Measurements from ENCODE around the gene XIRP1. TPM values are rescaled to one million over a fixed set of nuclear protein-coding genes. Genes with fewer than 3 reads are reported as not detected.
"Not testable (repeated sequence)": the region's sequence is repeated elsewhere in the genome, so short reads cannot be mapped to it uniquely, and the experiment has no call there.

XIRP1 gene, protein sequence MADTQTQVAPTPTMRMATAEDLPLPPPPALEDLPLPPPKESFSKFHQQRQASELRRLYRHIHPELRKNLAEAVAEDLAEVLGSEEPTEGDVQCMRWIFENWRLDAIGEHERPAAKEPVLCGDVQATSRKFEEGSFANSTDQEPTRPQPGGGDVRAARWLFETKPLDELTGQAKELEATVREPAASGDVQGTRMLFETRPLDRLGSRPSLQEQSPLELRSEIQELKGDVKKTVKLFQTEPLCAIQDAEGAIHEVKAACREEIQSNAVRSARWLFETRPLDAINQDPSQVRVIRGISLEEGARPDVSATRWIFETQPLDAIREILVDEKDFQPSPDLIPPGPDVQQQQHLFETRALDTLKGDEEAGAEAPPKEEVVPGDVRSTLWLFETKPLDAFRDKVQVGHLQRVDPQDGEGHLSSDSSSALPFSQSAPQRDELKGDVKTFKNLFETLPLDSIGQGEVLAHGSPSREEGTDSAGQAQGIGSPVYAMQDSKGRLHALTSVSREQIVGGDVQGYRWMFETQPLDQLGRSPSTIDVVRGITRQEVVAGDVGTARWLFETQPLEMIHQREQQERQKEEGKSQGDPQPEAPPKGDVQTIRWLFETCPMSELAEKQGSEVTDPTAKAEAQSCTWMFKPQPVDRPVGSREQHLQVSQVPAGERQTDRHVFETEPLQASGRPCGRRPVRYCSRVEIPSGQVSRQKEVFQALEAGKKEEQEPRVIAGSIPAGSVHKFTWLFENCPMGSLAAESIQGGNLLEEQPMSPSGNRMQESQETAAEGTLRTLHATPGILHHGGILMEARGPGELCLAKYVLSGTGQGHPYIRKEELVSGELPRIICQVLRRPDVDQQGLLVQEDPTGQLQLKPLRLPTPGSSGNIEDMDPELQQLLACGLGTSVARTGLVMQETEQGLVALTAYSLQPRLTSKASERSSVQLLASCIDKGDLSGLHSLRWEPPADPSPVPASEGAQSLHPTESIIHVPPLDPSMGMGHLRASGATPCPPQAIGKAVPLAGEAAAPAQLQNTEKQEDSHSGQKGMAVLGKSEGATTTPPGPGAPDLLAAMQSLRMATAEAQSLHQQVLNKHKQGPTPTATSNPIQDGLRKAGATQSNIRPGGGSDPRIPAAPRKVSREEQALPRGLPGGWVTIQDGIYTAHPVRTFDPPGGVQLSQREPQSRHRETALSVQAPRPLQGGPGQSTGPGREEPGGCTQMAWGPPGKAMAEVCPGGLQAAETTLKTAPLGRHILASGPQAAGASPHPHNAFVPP (N-terminal part only)
- under 0.01 TPM for total RNA-seq

DNA sequence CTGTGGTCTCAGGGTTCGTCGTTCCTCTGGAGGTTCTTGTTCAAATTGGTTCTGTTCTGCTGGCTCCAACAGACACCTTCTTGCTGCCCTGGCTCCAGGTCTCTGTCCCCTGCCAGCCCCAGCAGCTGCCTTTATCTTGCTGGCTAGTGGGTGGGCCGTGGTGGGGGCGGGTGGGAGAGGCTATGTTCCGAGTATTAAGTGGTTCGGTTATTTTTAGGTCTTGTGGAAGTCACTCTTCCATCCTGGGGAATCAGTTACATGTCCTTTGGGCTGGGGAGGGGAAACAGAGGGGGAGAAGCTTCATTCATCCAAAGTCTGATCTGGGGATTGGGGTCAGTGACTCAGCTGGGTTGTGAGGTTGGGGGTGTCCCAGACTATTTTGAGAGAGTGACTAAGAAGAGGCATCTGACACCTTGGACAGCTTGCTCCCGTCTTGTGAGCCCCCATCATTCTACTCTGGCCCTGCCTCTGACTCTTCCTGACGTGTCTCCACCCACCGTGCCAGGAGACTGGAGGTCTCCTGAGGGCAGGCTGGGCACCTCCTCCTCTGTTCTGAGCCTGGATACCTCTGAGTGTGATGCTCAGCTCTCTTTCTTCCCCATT, at the start of gene XIRP1:
Gene XIRP1, minus strand, starts transcription at position 106 of the 603 bp plus-strand sequence. CDS start 3,150 bp downstream, outside the sequence.
- Histone ChIP-seq H3K4me3 (ENCODE audit: low read length) (no peak within 1 kb of the TSS), H3K9me3 (ENCODE audit: low read depth, low read length) (no peaks in the 10 kb centered on the region), H3K27me3 (ENCODE audit: insufficient read depth, low read length) (no peaks in the 10 kb centered on the region), H3K4me1 (ENCODE audit: insufficient read depth, low read length) (peaks cover 9% of the 10 kb centered on the region)

GRCh38 chr3:39241561-39241960, 49.2 kb upstream of the XIRP1 start:
- H3K4me1 ChIP-seq (ENCODE audit: insufficient read depth, low read length) = peaks cover 50% of the 10 kb centered on the region
- no peaks in the 10 kb centered on the region for H3K9me3 ChIP-seq (ENCODE audit: low read depth, low read length)
- H3K4me3 ChIP-seq (ENCODE audit: low read length) = no peak overlapping the region
- no peaks in the 10 kb centered on the region for H3K27me3 ChIP-seq (ENCODE audit: insufficient read depth, low read length)

DNA sequence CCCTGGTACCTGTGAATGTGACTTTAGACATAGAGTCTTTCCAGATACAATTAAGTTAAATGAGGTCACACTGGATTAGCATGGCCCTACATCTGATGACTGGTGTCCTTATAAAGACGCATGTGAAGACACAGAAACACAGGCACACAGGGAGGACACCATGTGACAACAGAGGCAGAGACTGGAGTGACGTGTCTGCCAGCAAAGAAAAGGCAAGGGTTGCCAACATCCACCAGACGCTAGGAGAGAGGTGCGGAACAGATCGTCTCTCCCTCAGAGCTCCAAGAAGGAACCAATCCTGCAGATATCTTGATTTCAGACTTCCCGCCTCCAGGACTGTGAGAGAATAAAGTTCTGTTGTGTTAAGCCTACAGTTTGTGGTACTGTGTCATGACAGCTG, 44.6 kb upstream of the XIRP1 start:
- peaks cover 66% of the 10 kb centered on the region for H3K4me1 ChIP-seq (ENCODE audit: insufficient read depth, low read length)

GRCh38 chr3:39234651-39235050, 42.3 kb upstream of the XIRP1 start:
- Histone ChIP-seq H3K4me3 (ENCODE audit: low read length) (no peak overlapping the region), H3K27me3 (ENCODE audit: insufficient read depth, low read length) (no peaks in the 10 kb centered on the region), H3K4me1 (ENCODE audit: insufficient read depth, low read length) (peaks cover 49% of the 10 kb centered on the region), H3K9me3 (ENCODE audit: low read depth, low read length) (no peaks in the 10 kb centered on the region)

More for the DNA sequence above, 44.6 kb upstream of the XIRP1 start:
- Histone ChIP-seq H3K4me3 (ENCODE audit: low read length) (no peak overlapping the region), H3K9me3 (ENCODE audit: low read depth, low read length) (no peaks in the 10 kb centered on the region), H3K27me3 (ENCODE audit: insufficient read depth, low read length) (no peaks in the 10 kb centered on the region)

DNA sequence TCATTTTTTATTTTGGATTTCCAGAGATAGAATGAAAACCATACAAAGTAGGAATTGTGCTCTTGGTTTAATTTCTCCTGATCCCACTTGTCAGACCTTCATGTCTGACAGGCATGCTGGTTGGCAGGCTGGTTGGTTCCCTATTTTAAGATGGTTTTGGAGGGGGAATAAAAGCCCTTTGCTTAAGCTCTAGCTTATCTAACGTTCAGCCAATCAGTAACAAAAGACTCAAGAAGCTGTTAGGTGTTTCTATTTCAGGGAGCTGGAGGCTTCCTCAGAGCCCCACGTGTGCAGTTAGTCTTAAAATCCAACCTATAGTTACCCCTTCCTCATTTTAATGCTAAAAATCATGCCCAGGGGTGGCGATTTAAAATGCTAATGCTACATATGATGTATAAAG, 40.5 kb upstream of the XIRP1 start:
- H3K4me1 ChIP-seq (ENCODE audit: insufficient read depth, low read length) = peaks cover 43% of the 10 kb centered on the region
- no peaks in the 10 kb centered on the region for H3K27me3 ChIP-seq (ENCODE audit: insufficient read depth, low read length)
- peak overlapping the region; percentile 22 for H3K4me3 ChIP-seq (ENCODE audit: low read length)
- no peaks in the 10 kb centered on the region for H3K9me3 ChIP-seq (ENCODE audit: low read depth, low read length)

- H3K4me3 ChIP-seq (ENCODE audit: low read length) = no peak overlapping the region
- no peaks in the 10 kb centered on the region for H3K9me3 ChIP-seq (ENCODE audit: low read depth, low read length)
- H3K4me1 ChIP-seq (ENCODE audit: insufficient read depth, low read length) = peaks cover 45% of the 10 kb centered on the region
- H3K27me3 ChIP-seq (ENCODE audit: insufficient read depth, low read length) = no peaks in the 10 kb centered on the region
These were observed 38.1 kb upstream of the XIRP1 start for GRCh38 chr3:39230453-39230852.

DNA sequence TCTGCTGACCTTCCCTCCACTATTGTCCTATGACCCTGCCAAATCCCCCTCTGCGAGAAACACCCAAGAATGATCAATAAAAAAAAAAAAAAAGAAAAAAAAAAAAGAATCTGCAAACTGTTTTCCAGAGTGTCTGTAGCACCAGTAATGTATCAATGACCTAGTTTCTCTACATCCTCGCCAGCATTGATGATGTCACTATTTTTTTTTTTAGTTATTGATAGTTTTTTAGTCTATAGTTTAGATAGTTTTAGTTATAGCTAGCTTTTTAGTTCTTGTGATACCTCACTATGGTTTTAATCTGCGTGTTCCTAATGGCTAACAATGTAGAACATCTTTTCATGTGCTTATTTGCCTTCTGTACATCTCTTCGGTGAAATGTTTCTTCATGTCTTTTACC, 36.1 kb upstream of the XIRP1 start:
- peaks cover 34% of the 10 kb centered on the region for H3K4me1 ChIP-seq (ENCODE audit: insufficient read depth, low read length)
- H3K4me3 ChIP-seq (ENCODE audit: low read length) = no peak overlapping the region
- H3K27me3 ChIP-seq (ENCODE audit: insufficient read depth, low read length) = no peaks in the 10 kb centered on the region
- no peaks in the 10 kb centered on the region for H3K9me3 ChIP-seq (ENCODE audit: low read depth, low read length)

DNA sequence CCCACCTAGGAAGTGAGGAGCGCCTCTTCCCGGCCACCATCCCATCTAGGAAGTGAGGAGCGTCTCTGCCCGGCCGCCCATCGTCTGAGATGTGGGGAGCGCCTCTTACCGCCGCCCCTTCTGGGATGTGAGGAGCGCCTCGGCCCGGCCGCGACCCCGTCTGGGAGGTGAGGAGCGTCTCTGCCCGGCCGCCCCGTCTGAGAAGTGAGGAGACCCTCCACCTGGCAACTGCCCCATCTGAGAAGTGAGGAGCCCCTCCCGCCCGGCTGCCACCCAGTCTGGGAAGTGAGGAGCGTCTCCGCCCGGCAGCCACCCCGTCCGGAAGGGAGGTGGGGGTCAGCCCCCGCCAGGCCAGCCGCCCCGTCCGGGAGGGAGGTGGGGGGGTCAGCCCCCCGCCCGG, 35.2 kb upstream of the XIRP1 start:
- H3K4me1 ChIP-seq (ENCODE audit: insufficient read depth, low read length) = peaks cover 26% of the 10 kb centered on the region
- H3K9me3 ChIP-seq (ENCODE audit: low read depth, low read length); H3K4me3 ChIP-seq (ENCODE audit: low read length): not testable (repeated sequence)

GRCh38 chr3:39226106-39226741, 33.8 kb upstream of the XIRP1 start:
- Histone ChIP-seq H3K27me3 (ENCODE audit: insufficient read depth, low read length) (no peaks in the 10 kb centered on the region), H3K4me1 (ENCODE audit: insufficient read depth, low read length) (peaks cover 21% of the 10 kb centered on the region), H3K4me3 (ENCODE audit: low read length) (no peak overlapping the region), H3K9me3 (ENCODE audit: low read depth, low read length) (no peaks in the 10 kb centered on the region)

More for the DNA sequence above, 35.2 kb upstream of the XIRP1 start:
- H3K27me3 ChIP-seq (ENCODE audit: insufficient read depth, low read length) = not testable (repeated sequence)

DNA sequence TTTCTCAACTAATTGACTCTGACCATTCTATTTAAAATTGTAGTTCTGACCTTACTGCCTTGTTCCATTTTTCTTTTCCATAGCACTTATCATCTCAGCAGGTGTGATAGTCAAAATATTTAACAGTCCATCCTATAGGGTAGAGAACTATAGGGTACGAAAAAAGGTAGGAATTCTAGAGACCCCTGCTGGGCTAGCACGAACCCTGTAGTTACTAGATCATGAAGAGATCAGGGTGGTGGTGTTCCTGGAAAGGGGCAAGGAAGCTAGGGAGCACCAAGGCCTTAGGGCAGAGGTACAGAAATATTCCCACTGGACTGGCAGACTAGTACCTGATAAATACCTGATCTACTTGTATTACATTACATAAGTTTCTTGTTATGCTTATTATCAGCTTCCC, 31.9 kb upstream of the XIRP1 start:
- peaks cover 38% of the 10 kb centered on the region for H3K4me1 ChIP-seq (ENCODE audit: insufficient read depth, low read length)
- H3K9me3 ChIP-seq (ENCODE audit: low read depth, low read length) = no peaks in the 10 kb centered on the region
- no peak overlapping the region for H3K4me3 ChIP-seq (ENCODE audit: low read length)
- H3K27me3 ChIP-seq (ENCODE audit: insufficient read depth, low read length) = no peaks in the 10 kb centered on the region

- Histone ChIP-seq H3K9me3 (ENCODE audit: low read depth, low read length) (no peaks in the 10 kb centered on the region), H3K4me1 (ENCODE audit: insufficient read depth, low read length) (peaks cover 39% of the 10 kb centered on the region), H3K27me3 (ENCODE audit: insufficient read depth, low read length) (no peaks in the 10 kb centered on the region), H3K4me3 (ENCODE audit: low read length) (no peak overlapping the region)
These were observed 30.5 kb upstream of the XIRP1 start for GRCh38 chr3:39222939-39223338.

DNA sequence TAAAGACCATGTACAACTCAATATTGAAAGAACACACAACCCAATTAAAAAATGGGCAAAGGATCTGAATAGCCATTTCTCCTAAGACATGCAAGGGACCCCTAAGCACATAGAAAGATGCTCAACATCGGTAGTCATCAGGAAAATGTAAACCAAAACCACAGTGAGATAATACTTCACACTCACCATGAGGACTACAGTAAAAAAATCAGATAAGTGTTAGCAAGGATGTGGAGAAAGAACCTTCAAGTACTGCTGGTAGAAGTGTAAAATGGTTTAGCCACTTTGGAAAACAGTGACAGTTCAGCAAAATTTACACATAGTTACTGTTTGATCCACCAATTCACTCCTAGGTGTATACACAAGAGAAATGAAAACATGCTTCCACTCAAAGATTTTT, 30.1 kb upstream of the XIRP1 start:
- Histone ChIP-seq H3K9me3 (ENCODE audit: low read depth, low read length) (no peaks in the 10 kb centered on the region), H3K27me3 (ENCODE audit: insufficient read depth, low read length) (no peaks in the 10 kb centered on the region), H3K4me1 (ENCODE audit: insufficient read depth, low read length) (peaks cover 44% of the 10 kb centered on the region), H3K4me3 (ENCODE audit: low read length) (no peak overlapping the region)

- Histone ChIP-seq H3K4me1 (ENCODE audit: insufficient read depth, low read length) (peaks cover 52% of the 10 kb centered on the region), H3K27me3 (ENCODE audit: insufficient read depth, low read length) (no peaks in the 10 kb centered on the region), H3K9me3 (ENCODE audit: low read depth, low read length) (no peaks in the 10 kb centered on the region), H3K4me3 (ENCODE audit: low read length) (no peak overlapping the region)
These were observed 28.7 kb upstream of the XIRP1 start for GRCh38 chr3:39221141-39221530.

All from mononuclear cell (primary cell).